Transverse colon (tissue), 3 donors: ENCODE measurements around the gene TXNRD1.

Experiments
- EP300 ChIP-seq: sonication (generic); formaldehyde crosslinking; IDR thresholded peaks from one replicate; pipeline ENCODE4 v1.6.1; 2017; ENCODE audit warnings: antibody characterized with exemption, low read depth
- POLR2A ChIP-seq: fragments of 450-650 bp; IDR thresholded peaks from one replicate; pipeline ENCODE4 v1.6.1; 2016; ENCODE audit warnings: antibody characterized with exemption, mild to moderate bottlenecking, moderate library complexity
- TF ChIP-seq, protein P1 (sequence below), 5 experiments: fragments of 200-600 bp in 3 of 5; fragments of 450-650 bp in 2 of 5; sonication (generic) in 3 of 5; IDR thresholded peaks; 1 replicate in 2 of 5; 2 replicates in 3 of 5; pipeline ENCODE4 v1.5.1; 2016 to 2017; ENCODE audit warnings: antibody characterized with exemption in 5 of 5, inconsistent platforms in 3 of 5, mild to moderate bottlenecking in 2 of 5, moderate library complexity in 1 of 5

GRCh38 chr12:104323899-104324298 lies 108.3 kb downstream of the TXNRD1 start:
- TF ChIP-seq, protein P1, sequence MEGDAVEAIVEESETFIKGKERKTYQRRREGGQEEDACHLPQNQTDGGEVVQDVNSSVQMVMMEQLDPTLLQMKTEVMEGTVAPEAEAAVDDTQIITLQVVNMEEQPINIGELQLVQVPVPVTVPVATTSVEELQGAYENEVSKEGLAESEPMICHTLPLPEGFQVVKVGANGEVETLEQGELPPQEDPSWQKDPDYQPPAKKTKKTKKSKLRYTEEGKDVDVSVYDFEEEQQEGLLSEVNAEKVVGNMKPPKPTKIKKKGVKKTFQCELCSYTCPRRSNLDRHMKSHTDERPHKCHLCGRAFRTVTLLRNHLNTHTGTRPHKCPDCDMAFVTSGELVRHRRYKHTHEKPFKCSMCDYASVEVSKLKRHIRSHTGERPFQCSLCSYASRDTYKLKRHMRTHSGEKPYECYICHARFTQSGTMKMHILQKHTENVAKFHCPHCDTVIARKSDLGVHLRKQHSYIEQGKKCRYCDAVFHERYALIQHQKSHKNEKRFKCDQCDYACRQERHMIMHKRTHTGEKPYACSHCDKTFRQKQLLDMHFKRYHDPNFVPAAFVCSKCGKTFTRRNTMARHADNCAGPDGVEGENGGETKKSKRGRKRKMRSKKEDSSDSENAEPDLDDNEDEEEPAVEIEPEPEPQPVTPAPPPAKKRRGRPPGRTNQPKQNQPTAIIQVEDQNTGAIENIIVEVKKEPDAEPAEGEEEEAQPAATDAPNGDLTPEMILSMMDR (IDR thresholded peaks at IDR 0.05): no peak
- TF ChIP-seq POLR2A (no peak), EP300 (no peak)
